HG02973 (cell line): Measurements from ENCODE around the gene TMEM203.

Source experiments
- ATAC-seq: cut with Tn5 transposase; IDR thresholded peaks from one replicate; pipeline ENCODE4 v1.9.1; 2021; ENCODE audit warnings: moderate library complexity; ENCODE audit not compliant: unreplicated experiment

TMEM203 gene

GRCh38 chr9:137167747-137168572 lies 37.5 kb downstream of the TMEM203 start:
- ATAC-seq: no peak

GRCh38 chr9:137167277-137167746 lies 38.1 kb downstream of the TMEM203 start:
- ATAC-seq: no peak

- ATAC-seq: no peak
Observed at GRCh38 chr9:137166380-137167229, 38.8 kb downstream of the TMEM203 start.

GRCh38 chr9:137165250-137165836 lies 40.1 kb downstream of the TMEM203 start:
- ATAC-seq: no peak

- no peak for ATAC-seq
Observed at GRCh38 chr9:137164370-137165249, 40.8 kb downstream of the TMEM203 start.

- ATAC-seq: no peak
Observed at GRCh38 chr9:137163805-137164204, 41.6 kb downstream of the TMEM203 start.

GRCh38 chr9:137163365-137163715 lies 42.1 kb downstream of the TMEM203 start:
- no peak for ATAC-seq

- ATAC-seq: no peak
Observed at GRCh38 chr9:137162505-137163364, 42.7 kb downstream of the TMEM203 start.

GRCh38 chr9:137161558-137162486 lies 43.6 kb downstream of the TMEM203 start:
- ATAC-seq: no peak

GRCh38 chr9:137160716-137161557 lies 44.5 kb downstream of the TMEM203 start:
- no peak for ATAC-seq

GRCh38 chr9:137160054-137160425 lies 45.4 kb downstream of the TMEM203 start:
- no peak for ATAC-seq

GRCh38 chr9:137159105-137160053 lies 46.1 kb downstream of the TMEM203 start:
- no peak for ATAC-seq

- ATAC-seq: no peak
Observed at GRCh38 chr9:137158625-137159024, 46.8 kb downstream of the TMEM203 start.

GRCh38 chr9:137157618-137158415 lies 47.6 kb downstream of the TMEM203 start:
- no peak for ATAC-seq

GRCh38 chr9:137156567-137157375 lies 48.7 kb downstream of the TMEM203 start:
- no peak for ATAC-seq
